ENCODE data around the gene TTC34.

DNA sequence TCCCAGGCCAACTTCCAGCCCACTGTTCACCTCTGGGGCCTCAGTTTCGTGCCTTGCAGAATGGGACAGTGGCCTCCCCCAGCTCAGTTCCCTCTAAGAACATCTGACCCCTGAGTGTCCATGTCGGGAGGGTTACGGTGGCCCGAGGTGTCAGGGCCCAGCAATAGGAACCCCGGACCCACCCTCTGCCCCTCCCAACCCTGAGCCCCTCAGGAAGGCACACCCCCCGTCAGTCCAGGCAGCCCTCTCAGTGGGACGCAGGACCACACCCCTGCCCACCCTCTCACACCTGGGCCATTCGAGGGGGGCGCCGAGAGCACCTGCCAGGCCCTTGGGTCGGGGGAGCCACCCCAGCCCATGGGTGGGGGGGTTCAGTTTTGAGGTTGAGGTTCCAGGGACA is 447 bp downstream of the TTC34 start:
- TF ChIP-seq, protein P1, sequence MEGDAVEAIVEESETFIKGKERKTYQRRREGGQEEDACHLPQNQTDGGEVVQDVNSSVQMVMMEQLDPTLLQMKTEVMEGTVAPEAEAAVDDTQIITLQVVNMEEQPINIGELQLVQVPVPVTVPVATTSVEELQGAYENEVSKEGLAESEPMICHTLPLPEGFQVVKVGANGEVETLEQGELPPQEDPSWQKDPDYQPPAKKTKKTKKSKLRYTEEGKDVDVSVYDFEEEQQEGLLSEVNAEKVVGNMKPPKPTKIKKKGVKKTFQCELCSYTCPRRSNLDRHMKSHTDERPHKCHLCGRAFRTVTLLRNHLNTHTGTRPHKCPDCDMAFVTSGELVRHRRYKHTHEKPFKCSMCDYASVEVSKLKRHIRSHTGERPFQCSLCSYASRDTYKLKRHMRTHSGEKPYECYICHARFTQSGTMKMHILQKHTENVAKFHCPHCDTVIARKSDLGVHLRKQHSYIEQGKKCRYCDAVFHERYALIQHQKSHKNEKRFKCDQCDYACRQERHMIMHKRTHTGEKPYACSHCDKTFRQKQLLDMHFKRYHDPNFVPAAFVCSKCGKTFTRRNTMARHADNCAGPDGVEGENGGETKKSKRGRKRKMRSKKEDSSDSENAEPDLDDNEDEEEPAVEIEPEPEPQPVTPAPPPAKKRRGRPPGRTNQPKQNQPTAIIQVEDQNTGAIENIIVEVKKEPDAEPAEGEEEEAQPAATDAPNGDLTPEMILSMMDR (IDR thresholded peaks at IDR 0.05; ENCODE audit: borderline replicate concordance, extremely low read depth, low read length, poor library complexity, severe bottlenecking): no peak
- TF ChIP-seq EZH2 (IDR thresholded peaks at IDR 0.05; ENCODE audit: borderline replicate concordance, low read depth, low read length, severe bottlenecking): no peak

All from DND-41 (cell line).